Measurements from ENCODE around the gene GOLGA6C.
"Not testable (repeated sequence)": the region's sequence is repeated elsewhere in the genome, so short reads cannot be mapped to it uniquely, and the experiment has no call there.

The GOLGA6C gene

GRCh38 chr15:75227663-75228280 is 30.4 kb upstream of the GOLGA6C start:
- no peak for DNase-seq (ENCODE audit: low read depth in 2 of 3, low spot score in 2 of 3)

- no peak for DNase-seq (ENCODE audit: low read depth in 2 of 3, low spot score in 2 of 3)
Measured at GRCh38 chr15:75228787-75229186, 29.3 kb upstream of the GOLGA6C start.

GRCh38 chr15:75229191-75230015 is 28.7 kb upstream of the GOLGA6C start:
- DNase-seq (ENCODE audit: low read depth in 2 of 3, low spot score in 2 of 3): no peak

GRCh38 chr15:75230016-75230343 is 28.2 kb upstream of the GOLGA6C start:
- no peak for DNase-seq (ENCODE audit: low read depth in 2 of 3, low spot score in 2 of 3)

- no peak for DNase-seq (ENCODE audit: low read depth in 2 of 3, low spot score in 2 of 3)
Measured at GRCh38 chr15:75230551-75231371, 27.4 kb upstream of the GOLGA6C start.

- no peak for DNase-seq (ENCODE audit: low read depth in 2 of 3, low spot score in 2 of 3)
Measured at GRCh38 chr15:75231836-75232235, 26.3 kb upstream of the GOLGA6C start.

GRCh38 chr15:75232252-75232813 is 25.8 kb upstream of the GOLGA6C start:
- no peak for DNase-seq (ENCODE audit: low read depth in 2 of 3, low spot score in 2 of 3)

- DNase-seq (ENCODE audit: low read depth in 2 of 3, low spot score in 2 of 3): no peak
Measured at GRCh38 chr15:75232826-75233503, 25.2 kb upstream of the GOLGA6C start.

- DNase-seq (ENCODE audit: low read depth in 2 of 3, low spot score in 2 of 3): no peak
Measured at GRCh38 chr15:75233504-75234190, 24.5 kb upstream of the GOLGA6C start.

- DNase-seq (ENCODE audit: low read depth in 2 of 3, low spot score in 2 of 3): no peak
Measured at GRCh38 chr15:75234191-75234810, 23.8 kb upstream of the GOLGA6C start.

- DNase-seq (ENCODE audit: low read depth in 2 of 3, low spot score in 2 of 3): no peak
Measured at GRCh38 chr15:75235051-75235673, 23.0 kb upstream of the GOLGA6C start.

GRCh38 chr15:75235760-75236729 is 22.1 kb upstream of the GOLGA6C start:
- DNase-seq (ENCODE audit: low read depth in 2 of 3, low spot score in 2 of 3): no peak

- DNase-seq (ENCODE audit: low read depth in 2 of 3, low spot score in 2 of 3): no peak
Measured at GRCh38 chr15:75237316-75237982, 20.7 kb upstream of the GOLGA6C start.

GRCh38 chr15:75238150-75238549 is 20.0 kb upstream of the GOLGA6C start:
- DNase-seq (ENCODE audit: low read depth in 2 of 3, low spot score in 2 of 3): no peak

- not testable (repeated sequence) for DNase-seq (ENCODE audit: low read depth in 2 of 3, low spot score in 2 of 3)
Measured at GRCh38 chr15:75245741-75246140, 12.4 kb upstream of the GOLGA6C start.

GRCh38 chr15:75248991-75249390 is 9.1 kb upstream of the GOLGA6C start:
- not testable (repeated sequence) for DNase-seq (ENCODE audit: low read depth in 2 of 3, low spot score in 2 of 3)

GRCh38 chr15:75249726-75250125 is 8.4 kb upstream of the GOLGA6C start:
- DNase-seq (ENCODE audit: low read depth in 2 of 3, low spot score in 2 of 3): no peak

GRCh38 chr15:75251343-75251742 is 6.8 kb upstream of the GOLGA6C start:
- not testable (repeated sequence) for DNase-seq (ENCODE audit: low read depth in 2 of 3, low spot score in 2 of 3)
